Natural killer cell (primary cell): ENCODE results near the gene PATE1. TPM values are rescaled to one million over a fixed set of nuclear protein-coding genes. Genes with fewer than 3 reads are reported as not detected.

ENCODE experiments used
- ATAC-seq, 3 donors: fragments of 150-1000 bp in 2 of 3; fragments of 200-7000 bp in 1 of 3; cut with Tn5 transposase; 1 replicate in 1 of 3; 2 replicates in 2 of 3; pipeline ENCODE4 v1.10.0; 2021; ENCODE audit warnings: mild to moderate bottlenecking in 2 of 3, moderate library complexity in 2 of 3
- DNase-seq, 2 donors: peaks; one replicate each; pipeline versions ENCODE4 v3.0.0 to v3.0.0-alpha.2; 2013 to 2021; ENCODE audit warnings: mixed read lengths in 1 of 2
- H3K27ac ChIP-seq: one replicate; pipeline ENCODE4 v1.5.1; 2013; ENCODE audit warnings: mild to moderate bottlenecking, low read length
- H3K27me3 ChIP-seq: one replicate; pipeline ENCODE4 v1.6.1; 2013; ENCODE audit warnings: low read length; ENCODE audit not compliant: control insufficient read depth, insufficient read depth
- H3K36me3 ChIP-seq: one replicate; pipeline ENCODE4 v1.6.1; 2013; ENCODE audit warnings: low read length; ENCODE audit not compliant: control insufficient read depth, insufficient read depth
- H3K4me1 ChIP-seq: one replicate; pipeline ENCODE4 v1.6.1; 2013; ENCODE audit warnings: low read length; ENCODE audit not compliant: control insufficient read depth, insufficient read depth
- H3K4me3 ChIP-seq: one replicate; pipeline ENCODE4 v1.5.1; 2013; ENCODE audit warnings: low read length
- H3K9me3 ChIP-seq: one replicate; pipeline ENCODE4 v1.6.1; 2013; ENCODE audit warnings: low read length; ENCODE audit not compliant: control insufficient read depth, insufficient read depth
- H3K27ac Mint-ChIP-seq, 2 donors: one replicate each; pipeline ENCODE4 v1.8.0; 2022; ENCODE audit warnings: mild to moderate bottlenecking in 2 of 2, mixed read lengths in 2 of 2, moderate library complexity in 1 of 2
- H3K27me3 Mint-ChIP-seq, 2 donors: one replicate each; pipeline ENCODE4 v1.8.0; 2022; ENCODE audit warnings: low read depth in 2 of 2, mixed read lengths in 2 of 2
- H3K36me3 Mint-ChIP-seq: one replicate; pipeline ENCODE4 v1.8.0; 2022; ENCODE audit warnings: mixed read lengths
- H3K4me1 Mint-ChIP-seq, 2 donors: one replicate each; pipeline ENCODE4 v1.8.0; 2022; ENCODE audit warnings: mixed read lengths in 2 of 2
- H3K4me3 Mint-ChIP-seq: one replicate; pipeline ENCODE4 v1.8.0; 2022; ENCODE audit warnings: mild to moderate bottlenecking, moderate library complexity, mixed read lengths
- H3K9me3 Mint-ChIP-seq, 2 donors: one replicate each; pipeline ENCODE4 v1.8.0; 2022; ENCODE audit warnings: mixed read lengths in 2 of 2
- WGBS: methylation state at CpG from one replicate; pipeline ENCODE4 v1.1.7; 2013; ENCODE audit warnings: missing lambda C conversion rate; ENCODE audit not compliant: insufficient coverage; 5-methylcytosine and 5-hydroxymethylcytosine counted together
- intact Hi-C: fragments of 100-400 bp; cut with micrococcal nuclease; formaldehyde crosslinking; loops from one replicate; pipeline ENCODE4 v1.14.2; 2022
- total RNA-seq, 4 donors: library from RNA; stranded (reverse); fragments of 120-200 nt in 1 of 4; gene quantifications; one replicate each; pipeline versions ENCODE4 v1.2.3 to v1.2.4, GENCODE V29; 2013 to 2022
- TF ChIP-seq, protein P1 (sequence below): fragments of 200-600 bp; IDR thresholded peaks from one replicate; pipeline ENCODE4 v1.8.0; 2022; ENCODE audit warnings: antibody characterized with exemption

The PATE1 gene
- total RNA-seq, 3 donors from 2014 or later (not counting 1 experiment from before 2014, with no cell fraction given), result not detected

DNA sequence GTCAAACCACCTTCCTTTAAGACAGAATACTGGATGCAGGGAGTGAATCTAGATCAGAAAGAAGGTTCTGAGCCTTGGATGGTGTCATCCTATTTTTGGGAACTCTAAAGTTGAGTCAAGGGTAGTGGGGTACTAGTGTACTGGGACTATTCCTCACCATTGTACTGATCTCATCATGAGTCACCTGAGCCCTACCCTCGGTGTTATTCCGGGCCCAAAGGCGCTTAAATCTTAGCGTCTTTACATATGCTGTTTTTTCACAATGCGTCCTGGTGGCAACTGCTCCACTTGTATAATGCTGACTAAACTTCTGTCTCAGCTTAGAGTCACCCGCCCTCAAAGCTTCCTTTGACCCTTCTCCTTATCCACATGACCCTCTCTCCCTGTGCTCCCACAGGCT lies 25.3 kb upstream of the PATE1 start:
- Mint-ChIP-seq H3K27ac (no peak overlapping the region), H3K4me1 (no peaks in the 10 kb centered on the region), H3K4me3 (no peak overlapping the region), H3K27me3 (peaks cover 11 to 33% of the 10 kb centered on the region in 2 donors), H3K36me3 (no peaks in the 10 kb centered on the region), H3K9me3 (peaks cover 0 to 3% of the 10 kb centered on the region in 2 donors)
- ATAC-seq (no peak), DNase-seq (no peak)
- TF ChIP-seq, protein P1, sequence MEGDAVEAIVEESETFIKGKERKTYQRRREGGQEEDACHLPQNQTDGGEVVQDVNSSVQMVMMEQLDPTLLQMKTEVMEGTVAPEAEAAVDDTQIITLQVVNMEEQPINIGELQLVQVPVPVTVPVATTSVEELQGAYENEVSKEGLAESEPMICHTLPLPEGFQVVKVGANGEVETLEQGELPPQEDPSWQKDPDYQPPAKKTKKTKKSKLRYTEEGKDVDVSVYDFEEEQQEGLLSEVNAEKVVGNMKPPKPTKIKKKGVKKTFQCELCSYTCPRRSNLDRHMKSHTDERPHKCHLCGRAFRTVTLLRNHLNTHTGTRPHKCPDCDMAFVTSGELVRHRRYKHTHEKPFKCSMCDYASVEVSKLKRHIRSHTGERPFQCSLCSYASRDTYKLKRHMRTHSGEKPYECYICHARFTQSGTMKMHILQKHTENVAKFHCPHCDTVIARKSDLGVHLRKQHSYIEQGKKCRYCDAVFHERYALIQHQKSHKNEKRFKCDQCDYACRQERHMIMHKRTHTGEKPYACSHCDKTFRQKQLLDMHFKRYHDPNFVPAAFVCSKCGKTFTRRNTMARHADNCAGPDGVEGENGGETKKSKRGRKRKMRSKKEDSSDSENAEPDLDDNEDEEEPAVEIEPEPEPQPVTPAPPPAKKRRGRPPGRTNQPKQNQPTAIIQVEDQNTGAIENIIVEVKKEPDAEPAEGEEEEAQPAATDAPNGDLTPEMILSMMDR, result no peak
- no peaks in the 10 kb centered on the region for H3K36me3 ChIP-seq
- H3K27me3 ChIP-seq, result no peaks in the 10 kb centered on the region
- no peak overlapping the region for H3K27ac ChIP-seq
- WGBS, result 84% methylated on average over 6 of the region's 6 CpGs
- H3K4me3 ChIP-seq, result no peak overlapping the region
- intact Hi-C loops, result no loop called here
- H3K9me3 ChIP-seq, result no peaks in the 10 kb centered on the region
- H3K4me1 ChIP-seq, result no peaks in the 10 kb centered on the region

DNA sequence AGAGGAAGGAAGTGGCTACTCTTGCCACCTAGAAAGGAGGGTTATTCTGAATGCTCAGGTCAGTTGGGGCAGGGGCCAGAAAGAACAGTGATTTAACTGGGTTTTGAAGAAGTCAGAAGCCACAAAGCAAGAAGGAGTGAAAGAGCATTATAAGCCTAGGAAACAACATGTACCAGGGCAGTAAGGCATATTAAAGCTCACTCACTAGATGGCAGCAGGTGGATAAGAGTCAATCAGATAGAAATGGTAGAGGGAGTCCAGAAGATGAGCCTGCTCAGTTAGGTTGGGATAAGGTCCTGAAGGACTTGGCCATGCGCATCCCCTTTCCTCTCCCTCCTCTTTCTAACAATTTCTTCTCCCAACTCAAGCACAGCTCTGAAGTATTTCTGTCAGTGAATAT lies 22.0 kb upstream of the PATE1 start:
- Mint-ChIP-seq H3K4me3 (no peak overlapping the region), H3K4me1 (no peaks in the 10 kb centered on the region), H3K27me3 (peaks cover 8 to 44% of the 10 kb centered on the region in 2 donors), H3K36me3 (no peaks in the 10 kb centered on the region), H3K9me3 (no peaks in the 10 kb centered on the region), H3K27ac (no peak overlapping the region)
- Histone ChIP-seq H3K9me3 (no peaks in the 10 kb centered on the region), H3K36me3 (no peaks in the 10 kb centered on the region), H3K4me3 (no peak overlapping the region), H3K4me1 (no peaks in the 10 kb centered on the region), H3K27me3 (peaks cover 2% of the 10 kb centered on the region), H3K27ac (no peak overlapping the region)
- whole genome bisulfite sequencing, result no CpG with 5 or more reads among the region's 1 CpG
- intact Hi-C loops, result no loop called here
- TF ChIP-seq, protein P1, result no peak
- DNase-seq, result peak in 1 of 2 donors; percentile 21
- no peak for ATAC-seq

DNA sequence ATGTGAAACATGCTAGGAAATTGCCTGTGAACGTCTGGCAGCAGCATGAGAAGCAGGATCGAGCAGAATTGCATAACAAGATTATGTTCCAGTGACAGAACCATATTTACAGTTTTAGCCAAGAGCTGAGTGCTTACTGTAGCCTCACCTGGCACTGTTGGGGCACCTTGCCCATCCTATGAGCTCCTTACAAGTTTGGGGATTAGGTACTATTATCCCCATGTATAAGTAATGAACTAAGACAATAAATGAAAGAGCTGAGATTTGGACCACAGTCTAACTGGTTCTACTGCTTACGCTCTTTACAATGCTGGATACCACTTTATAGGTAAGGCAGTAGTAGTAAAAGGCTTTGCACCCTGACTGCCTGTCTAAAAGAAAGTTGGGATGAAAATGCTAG lies 17.1 kb upstream of the PATE1 start:
- H3K27me3 Mint-ChIP-seq, result peaks cover 8 to 19% of the 10 kb centered on the region in 2 donors
- H3K9me3 ChIP-seq, result no peaks in the 10 kb centered on the region
- no peak for ATAC-seq
- no peak overlapping the region for H3K4me3 ChIP-seq
- H3K36me3 ChIP-seq, result no peaks in the 10 kb centered on the region
- H3K27ac Mint-ChIP-seq, result no peak overlapping the region
- intact Hi-C loops, result no loop called here
- H3K9me3 Mint-ChIP-seq, result no peaks in the 10 kb centered on the region
- no peaks in the 10 kb centered on the region for H3K4me1 ChIP-seq
- H3K4me3 Mint-ChIP-seq, result no peak overlapping the region
- H3K27ac ChIP-seq, result no peak overlapping the region
- no peaks in the 10 kb centered on the region for H3K4me1 Mint-ChIP-seq
- DNase-seq, result no peak
- H3K27me3 ChIP-seq, result peaks cover 2% of the 10 kb centered on the region
- TF ChIP-seq, protein P1, result no peak
- peaks cover 3% of the 10 kb centered on the region for H3K36me3 Mint-ChIP-seq
- 88% methylated on average over 3 of the region's 3 CpGs for WGBS

DNA sequence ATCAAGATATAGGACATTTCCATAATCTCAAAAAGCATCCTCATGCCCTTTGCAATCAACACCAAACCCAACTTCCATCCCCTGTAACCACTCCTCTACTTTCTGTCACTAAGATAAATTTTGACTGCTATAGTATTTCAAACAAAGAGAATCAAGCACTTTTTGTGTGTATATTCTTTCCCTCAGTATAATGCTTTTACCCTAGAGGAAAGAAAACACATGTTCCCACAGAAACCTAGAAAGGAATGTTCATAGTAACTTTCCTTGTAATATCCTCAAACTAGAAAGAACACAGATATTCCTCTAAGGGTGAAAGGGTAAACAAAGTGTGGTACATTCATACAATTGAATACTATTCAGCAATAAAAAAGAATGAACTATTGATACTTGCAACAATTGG lies 5.5 kb upstream of the PATE1 start:
- H3K36me3 Mint-ChIP-seq, result no peaks in the 10 kb centered on the region
- no peak overlapping the region for H3K27ac Mint-ChIP-seq
- intact Hi-C loops, result no loop called here
- H3K27me3 Mint-ChIP-seq, result peaks cover 7 to 10% of the 10 kb centered on the region in 2 donors
- ATAC-seq (no peak), DNase-seq (no peak)
- H3K9me3 ChIP-seq, result no peaks in the 10 kb centered on the region
- no peak overlapping the region for H3K4me3 Mint-ChIP-seq
- H3K4me1 Mint-ChIP-seq, result no peaks in the 10 kb centered on the region
- no peaks in the 10 kb centered on the region for H3K4me1 ChIP-seq
- TF ChIP-seq, protein P1, result no peak
- peaks cover 2 to 3% of the 10 kb centered on the region in 2 donors for H3K9me3 Mint-ChIP-seq
- no peaks in the 10 kb centered on the region for H3K36me3 ChIP-seq
- H3K4me3 ChIP-seq, result no peak overlapping the region
- H3K27ac ChIP-seq, result no peak overlapping the region
- no peaks in the 10 kb centered on the region for H3K27me3 ChIP-seq
